HepG2 (cell line): ENCODE measurements around the gene ODAD2. TPM values are rescaled to one million over a fixed set of nuclear protein-coding genes. Genes with fewer than 3 reads are reported as not detected.

Experiments
- ATAC-seq: fragments of 200-7000 bp; cut with Tn5 transposase; 3 replicates; pipeline ENCODE4 v1.9.1; 2020; ENCODE audit warnings: mild to moderate bottlenecking, moderate library complexity
- BruUV-seq: library from RNA; stranded (reverse); fragments of 400-500 nt; replicated peaks from 2 replicates; lab custom pipeline; 2021; lab: Mats Ljungman, UMichigan
- CTCF ChIA-PET: fragments of 300-600 bp; formaldehyde crosslinking; extraction: SDS; loops from one replicate; lab custom pipeline; 2021; ENCODE audit warnings: low total read pairs, inconsistent platforms, low intra/inter-chr PET ratio; lab: Yijun Ruan, JAX
- POLR2A ChIA-PET: fragments of 350-600 bp; sonication (Branson Sonifier 250); formaldehyde crosslinking; loops from one replicate; lab custom pipeline; 2020; ENCODE audit warnings: antibody characterized with exemption, inconsistent platforms; lab: Yijun Ruan, JAX
- DNase-seq: peaks from one replicate; pipeline ENCODE4 v3.0.0-alpha.2; 2015; ENCODE audit warnings: low spot score
- FAIRE-seq: peaks from 3 replicates; lab custom pipeline; 2011; peaks lifted over from hg19 to GRCh38; lab: Jason Lieb, UNC
- H2AFZ ChIP-seq: one replicate; pipeline ENCODE4 v1.6.1; 2011; ENCODE audit warnings: low read length, inconsistent platforms
- H3K27ac ChIP-seq: fragments of 300-600 bp; 3 replicates; pipeline ENCODE4 v1.8.0; 2011; ENCODE audit warnings: mixed run types, mild to moderate bottlenecking, mixed read lengths, low read length, inconsistent platforms; ENCODE audit not compliant: insufficient read depth; ENCODE audit errors: extremely low read length
- H3K27me3 ChIP-seq, 2 experiments: fragments of 200-600 bp in 1 of 2; 2 replicates in 1 of 2; 3 replicates in 1 of 2; pipeline versions ENCODE4 v1.6.0 to v1.8.0; 2011; ENCODE audit warnings: low read length in 2 of 2, mild to moderate bottlenecking in 2 of 2, moderate library complexity in 2 of 2, inconsistent platforms in 1 of 2; ENCODE audit not compliant: insufficient read depth in 2 of 2, control insufficient read depth in 1 of 2
- H3K36me3 ChIP-seq, 2 experiments: fragments of 200-600 bp in 1 of 2; replicated peaks in 1 of 2; 2 replicates in 1 of 2; 3 replicates in 1 of 2; pipeline versions ENCODE4 v1.5.1 to v1.8.0; 2011; ENCODE audit warnings: low read length in 2 of 2, inconsistent platforms in 1 of 2; ENCODE audit not compliant: insufficient read depth in 2 of 2, control insufficient read depth in 1 of 2
- H3K4me1 ChIP-seq: 2 replicates; pipeline ENCODE4 v1.5.1; 2012; ENCODE audit warnings: low read length, inconsistent platforms; ENCODE audit not compliant: insufficient read depth
- H3K4me2 ChIP-seq: 2 replicates; pipeline ENCODE4 v1.6.0; 2011; ENCODE audit warnings: low read depth, low read length, inconsistent platforms
- H3K4me3 ChIP-seq, 3 experiments: fragments of 200-600 bp in 1 of 3; sonication (generic), shearing (Covaris generic) in 1 of 3; replicated peaks in 1 of 3; 2 replicates each; pipeline ENCODE4 v1.5.1; 2011 to 2016; ENCODE audit warnings: low read length in 3 of 3, inconsistent platforms in 2 of 3, low read depth in 2 of 3, mild to moderate bottlenecking in 2 of 3, control low read depth in 1 of 3, mixed read lengths in 1 of 3; ENCODE audit not compliant: insufficient read depth in 1 of 3
- H3K79me2 ChIP-seq: one replicate; pipeline ENCODE4 v1.6.1; 2011; ENCODE audit warnings: low read length, inconsistent platforms; ENCODE audit not compliant: insufficient read depth
- H3K9ac ChIP-seq: 2 replicates; pipeline ENCODE4 v1.6.0; 2011; ENCODE audit warnings: mild to moderate bottlenecking, low read depth, low read length, inconsistent platforms; ENCODE audit not compliant: insufficient read depth
- H3K9me3 ChIP-seq: 2 replicates; pipeline ENCODE4 v1.5.1; 2012; ENCODE audit warnings: mild to moderate bottlenecking, low read length
- H4K20me1 ChIP-seq: 2 replicates; pipeline ENCODE4 v1.6.0; 2011; ENCODE audit warnings: inconsistent platforms, mild to moderate bottlenecking, low read length, moderate library complexity; ENCODE audit not compliant: insufficient read depth
- CEBPB ChIP-seq: IDR thresholded peaks from 2 replicates; pipeline ENCODE4 v1.6.1; 2011; ENCODE audit warnings: low read depth, low read length, improper control_type of control experiment, borderline replicate concordance
- CENPT ChIP-seq: sonication (generic); formaldehyde crosslinking; IDR thresholded peaks from 2 replicates; pipeline ENCODE4 v1.8.0; 2022; ENCODE audit warnings: low read depth, mild to moderate bottlenecking, moderate library complexity, missing genetic modification reagents
- ERF ChIP-seq: IDR thresholded peaks from 2 replicates; pipeline ENCODE4 v1.6.1; 2018; ENCODE audit warnings: missing biosample characterization, missing genetic modification reagents
- GATAD2A ChIP-seq: IDR thresholded peaks from 2 replicates; pipeline ENCODE4 v1.6.1; 2016
- ZC3H4 ChIP-seq: sonication (generic); formaldehyde crosslinking; IDR thresholded peaks from 2 replicates; pipeline ENCODE4 v1.4.0; 2020; ENCODE audit warnings: missing genetic modification reagents, borderline replicate concordance
- WGBS: methylation state at CpG from one replicate; pipeline ENCODE4 v1.1.6; 2017; ENCODE audit warnings: low lambda C conversion rate; 5-methylcytosine and 5-hydroxymethylcytosine counted together
- in situ Hi-C: cut with HindIII; loops from 2 replicates; pipeline ENCODE4 v1.10.0; 2017; ENCODE audit warnings: low pct_unique_long_range_greater_than_20kb; ENCODE audit not compliant: extremely low pct_ligation_motif_present
- intact Hi-C: fragments of 100-400 bp; cut with micrococcal nuclease; formaldehyde crosslinking; loops from one replicate; pipeline ENCODE4 v1.10.0; 2022; ENCODE audit not compliant: unreplicated experiment
- polyA plus RNA-seq, 8 experiments: library from polyadenylated mRNA; depleted of rRNA in 3 of 8; stranded (reverse) in 7 of 8; unstranded in 1 of 8; fragments of >200 nt; fragmentation: Illumina TruSeq in 4 of 8; extraction: Trizol in 4 of 8; gene quantifications; 2 replicates each; pipeline versions ENCODE4 v1.2.1 to v1.2.3, GENCODE V29; 2011 to 2016; ENCODE audit warnings: low read depth in 4 of 8, missing spikeins in 1 of 8, mixed read lengths in 1 of 8; ENCODE audit not compliant: insufficient read depth in 1 of 8
- total RNA-seq, 5 experiments: library from RNA; depleted of rRNA; stranded (reverse); fragments of >200 nt; fragmentation: Illumina TruSeq; extraction: Trizol; gene quantifications; 2 replicates each; pipeline ENCODE4 v1.2.3, GENCODE V29; 2016; ENCODE audit warnings: low read depth in 1 of 5
- TF ChIP-seq, protein P1 (sequence below): sonication (generic); formaldehyde crosslinking; IDR thresholded peaks from 2 replicates; pipeline ENCODE4 v1.8.0; 2022; ENCODE audit warnings: mild to moderate bottlenecking, missing genetic modification reagents

The ODAD2 gene
- total and polyA plus RNA-seq, 2 of the 13 experiments (the other 11 are each of a cell fraction or from before 2014, with no cell fraction given), result not detected

DNA sequence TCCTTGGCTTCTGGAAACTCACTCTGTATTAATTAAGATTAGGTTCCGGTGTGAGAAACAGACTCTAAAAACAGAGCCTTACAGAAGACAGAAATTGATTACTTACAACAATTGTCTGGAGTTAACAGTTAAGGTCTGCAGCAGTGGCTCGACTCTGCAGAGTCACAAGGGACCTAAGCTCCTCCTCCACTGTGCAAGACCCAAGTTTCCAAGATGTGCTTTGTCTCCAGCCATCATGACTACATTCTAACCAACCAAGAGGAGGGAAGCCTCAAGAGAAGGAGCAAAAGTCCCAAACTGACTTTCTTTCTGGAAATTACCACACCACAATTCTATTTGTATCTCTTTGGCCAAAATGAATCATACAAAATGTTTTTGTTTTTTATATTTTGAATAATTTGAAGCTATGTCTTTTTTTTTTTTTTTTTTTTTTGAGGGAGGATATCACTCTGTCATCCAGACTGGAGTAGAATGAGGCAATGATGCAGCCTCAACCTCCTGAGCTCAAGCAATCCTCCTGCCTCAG, 14.2 kb upstream of the ODAD2 start:
- FAIRE-seq (no peak), ATAC-seq (no peak), DNase-seq (no peak)
- TF ChIP-seq GATAD2A (CRISPR knock-in tag) (no peak), ZC3H4 (CRISPR knock-in tag) (no peak), CENPT (CRISPR knock-in tag) (no peak)
- TF ChIP-seq, protein P1, sequence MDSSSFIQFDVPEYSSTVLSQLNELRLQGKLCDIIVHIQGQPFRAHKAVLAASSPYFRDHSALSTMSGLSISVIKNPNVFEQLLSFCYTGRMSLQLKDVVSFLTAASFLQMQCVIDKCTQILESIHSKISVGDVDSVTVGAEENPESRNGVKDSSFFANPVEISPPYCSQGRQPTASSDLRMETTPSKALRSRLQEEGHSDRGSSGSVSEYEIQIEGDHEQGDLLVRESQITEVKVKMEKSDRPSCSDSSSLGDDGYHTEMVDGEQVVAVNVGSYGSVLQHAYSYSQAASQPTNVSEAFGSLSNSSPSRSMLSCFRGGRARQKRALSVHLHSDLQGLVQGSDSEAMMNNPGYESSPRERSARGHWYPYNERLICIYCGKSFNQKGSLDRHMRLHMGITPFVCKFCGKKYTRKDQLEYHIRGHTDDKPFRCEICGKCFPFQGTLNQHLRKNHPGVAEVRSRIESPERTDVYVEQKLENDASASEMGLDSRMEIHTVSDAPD (CRISPR knock-in tag), result no peak
- CTCF ChIA-PET, result no interaction called here
- H3K9me3 ChIP-seq, result no peaks in the 10 kb centered on the region
- in situ Hi-C loops (no loop called here), intact Hi-C loops (no loop called here)
- no peaks in the 10 kb centered on the region for H4K20me1 ChIP-seq
- 0% methylated on average over 2 of the region's 2 CpGs for WGBS
- POLR2A ChIA-PET, result no interaction called here
- no peaks in the 10 kb centered on the region for H3K36me3 ChIP-seq
- H3K27ac ChIP-seq, result no peak overlapping the region
- H3K9ac ChIP-seq, result no peak overlapping the region
- H3K4me1 ChIP-seq, result no peaks in the 10 kb centered on the region
- H3K27me3 ChIP-seq, result no peaks in the 10 kb centered on the region; a peak in 1 of 5 replicates
- no TSS peak for BruUV-seq
- no peak overlapping the region for H3K4me3 ChIP-seq
- H3K4me2 ChIP-seq, result no peak overlapping the region
- H3K79me2 ChIP-seq, result no peaks in the 10 kb centered on the region
- no peak overlapping the region for H2AFZ ChIP-seq

DNA sequence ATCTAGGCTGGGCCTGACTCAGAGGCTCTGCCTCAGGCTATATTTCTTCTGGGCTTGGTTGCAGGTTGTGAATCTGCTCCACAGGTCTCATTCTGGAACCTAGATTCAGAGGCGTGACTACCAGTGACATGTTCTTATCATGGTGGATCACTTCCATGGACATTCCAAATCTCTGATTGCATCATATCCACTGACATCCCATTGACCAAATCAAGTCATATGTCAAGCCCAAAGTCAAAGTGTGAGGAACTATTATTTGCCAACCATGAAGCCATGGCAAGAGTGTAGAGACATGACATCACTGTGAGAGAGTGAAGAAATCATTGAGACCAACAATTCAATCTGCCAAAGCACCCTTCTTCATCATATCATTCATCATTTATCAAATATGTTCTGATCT, 11.9 kb upstream of the ODAD2 start:
- in situ Hi-C loops, result no loop called here

More for the DNA sequence above, 11.9 kb upstream of the ODAD2 start:
- Histone ChIP-seq H3K4me3 (no peak overlapping the region), H3K27ac (no peak overlapping the region), H3K4me2 (no peak overlapping the region), H4K20me1 (no peaks in the 10 kb centered on the region), H3K4me1 (no peaks in the 10 kb centered on the region), H3K36me3 (no peaks in the 10 kb centered on the region), H3K9me3 (no peaks in the 10 kb centered on the region), H3K9ac (no peak overlapping the region), H2AFZ (no peak overlapping the region), H3K79me2 (no peaks in the 10 kb centered on the region), H3K27me3 (no peaks in the 10 kb centered on the region)
- ATAC-seq (no peak), DNase-seq (no peak), FAIRE-seq (no peak)
- no TSS peak for BruUV-seq
- WGBS, result 38% methylated on average over 1 of the region's 1 CpG
- intact Hi-C loops, result no loop called here
- TF ChIP-seq ERF (CRISPR knock-in tag) (no peak), CEBPB (peak; percentile 60; the same call in 1 of the 2 replicates)
- POLR2A ChIA-PET, result no interaction called here
- CTCF ChIA-PET, result no interaction called here
